Activated CD8-positive, alpha-beta memory T cell treated with anti-CD3 and anti-CD28 coated beads for 4 hours (primary cell): ENCODE data around the gene MAP7.
"Not testable (repeated sequence)": the region's sequence is repeated elsewhere in the genome, so short reads cannot be mapped to it uniquely, and the experiment has no call there.

Source experiments
- DNase-seq, 2 donors: peaks; one replicate each; pipeline ENCODE4 v3.0.0-alpha.2; 2020; ENCODE audit warnings: low read depth in 2 of 2

The MAP7 gene

GRCh38 chr6:136387316-136387715 is 162.9 kb downstream of the MAP7 start:
- DNase-seq, result no peak

- no peak for DNase-seq
These were observed 166.8 kb downstream of the MAP7 start for GRCh38 chr6:136383268-136383937.

GRCh38 chr6:136382676-136383252 is 167.5 kb downstream of the MAP7 start:
- no peak for DNase-seq

- no peak for DNase-seq
These were observed 171.3 kb downstream of the MAP7 start for GRCh38 chr6:136378888-136379287.

GRCh38 chr6:136375836-136376235 is 174.4 kb downstream of the MAP7 start:
- not testable (repeated sequence) for DNase-seq

- DNase-seq, result no peak
These were observed 178.3 kb downstream of the MAP7 start for GRCh38 chr6:136371959-136372358.

GRCh38 chr6:136370988-136371728 is 179.1 kb downstream of the MAP7 start:
- no peak for DNase-seq

GRCh38 chr6:136365776-136366354 is 184.4 kb downstream of the MAP7 start:
- DNase-seq, result no peak

- no peak for DNase-seq
These were observed 187.5 kb downstream of the MAP7 start for GRCh38 chr6:136362421-136363356.

- DNase-seq, result no peak
These were observed 188.4 kb downstream of the MAP7 start for GRCh38 chr6:136361787-136362186.

- no peak for DNase-seq
These were observed 189.4 kb downstream of the MAP7 start for GRCh38 chr6:136360783-136361182.

GRCh38 chr6:136359851-136360250 is 190.4 kb downstream of the MAP7 start:
- DNase-seq, result no peak

- no peak for DNase-seq
These were observed 198.6 kb downstream of the MAP7 start for GRCh38 chr6:136351518-136352110.

GRCh38 chr6:136350914-136351313 is 199.3 kb downstream of the MAP7 start:
- no peak for DNase-seq

GRCh38 chr6:136347847-136348246 is 202.4 kb downstream of the MAP7 start:
- no peak for DNase-seq

GRCh38 chr6:136345145-136345544 is 205.1 kb downstream of the MAP7 start:
- no peak for DNase-seq

GRCh38 chr6:136344420-136344819 is 205.8 kb downstream of the MAP7 start:
- DNase-seq, result no peak

- no peak for DNase-seq
These were observed 206.5 kb downstream of the MAP7 start for GRCh38 chr6:136343700-136344099.

GRCh38 chr6:136343275-136343674 is 206.9 kb downstream of the MAP7 start:
- no peak for DNase-seq

- no peak for DNase-seq
These were observed 208.3 kb downstream of the MAP7 start for GRCh38 chr6:136341967-136342366.

- DNase-seq, result no peak
These were observed 208.9 kb downstream of the MAP7 start for GRCh38 chr6:136341367-136341766.
